GM18520 (cell line): ENCODE measurements around the gene EFTUD2.

Experiments
- ATAC-seq: cut with Tn5 transposase; IDR thresholded peaks from one replicate; pipeline ENCODE4 v1.9.1; 2021; ENCODE audit not compliant: unreplicated experiment

EFTUD2 gene

DNA sequence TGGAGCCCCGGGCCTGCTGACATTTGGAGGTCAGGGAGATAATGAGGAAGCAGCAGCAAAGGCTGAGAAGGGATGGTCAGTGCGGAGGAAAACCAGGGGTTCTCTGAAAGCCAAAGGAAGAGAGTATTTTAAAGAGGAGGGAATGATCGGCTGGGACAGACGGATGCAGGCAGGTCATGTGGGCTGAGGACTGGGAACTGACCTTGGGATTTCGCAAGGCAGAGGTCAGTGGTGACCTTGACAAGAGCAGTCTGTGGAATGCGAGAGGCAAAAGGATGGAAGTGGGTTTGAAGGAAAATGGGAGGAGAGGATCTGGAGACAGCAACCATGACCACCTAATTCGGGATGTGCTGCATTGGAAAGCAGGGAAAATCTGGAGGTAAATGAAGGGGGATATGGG, 10.2 kb downstream of the EFTUD2 start:
- ATAC-seq: no peak

DNA sequence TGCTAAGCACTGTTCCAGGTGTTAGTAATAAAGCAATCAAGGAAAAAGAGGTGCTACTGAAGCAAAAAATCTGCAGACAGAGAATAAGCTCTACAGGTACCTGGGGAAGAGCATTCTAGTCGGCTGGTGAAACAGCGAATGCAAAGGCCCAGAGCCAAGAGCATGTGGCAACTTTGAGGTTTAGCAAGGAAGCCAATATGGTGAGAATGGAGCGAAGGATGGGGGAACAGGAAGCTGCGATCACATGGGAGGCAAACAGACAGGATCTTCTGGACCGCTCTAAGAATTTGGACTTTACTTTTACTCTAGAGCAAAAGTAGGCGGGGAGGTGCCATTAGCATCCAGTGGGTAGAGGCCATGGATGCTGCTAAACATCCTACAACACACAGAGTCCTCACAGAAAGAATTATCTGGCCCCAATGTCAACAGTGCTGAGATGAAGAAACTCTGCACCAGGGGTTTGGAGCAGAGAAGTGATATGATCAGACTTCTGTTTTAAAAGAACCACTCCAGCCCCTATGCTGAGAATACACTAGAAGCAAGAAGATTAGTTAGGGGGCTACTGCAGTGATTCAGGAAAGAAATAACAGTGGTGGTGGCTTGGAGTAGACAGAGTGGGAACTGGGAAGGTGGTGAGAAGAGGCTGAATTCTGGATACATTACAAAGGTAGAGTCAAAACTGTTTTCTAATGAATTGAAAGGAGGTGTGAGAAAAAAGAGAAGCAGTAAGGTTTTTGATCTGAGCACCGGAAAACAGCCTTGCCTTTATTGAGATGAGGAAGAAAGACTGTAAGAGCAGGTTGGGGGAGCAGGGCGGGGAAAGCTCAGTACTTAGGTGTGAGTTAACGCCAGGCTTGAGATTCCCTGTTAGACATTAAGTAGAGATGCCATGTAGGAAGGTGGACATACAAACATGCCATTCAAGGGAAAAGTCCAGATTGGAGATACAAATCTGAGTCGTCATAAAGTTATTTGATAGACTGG, 11.0 kb downstream of the EFTUD2 start:
- ATAC-seq: no peak

DNA sequence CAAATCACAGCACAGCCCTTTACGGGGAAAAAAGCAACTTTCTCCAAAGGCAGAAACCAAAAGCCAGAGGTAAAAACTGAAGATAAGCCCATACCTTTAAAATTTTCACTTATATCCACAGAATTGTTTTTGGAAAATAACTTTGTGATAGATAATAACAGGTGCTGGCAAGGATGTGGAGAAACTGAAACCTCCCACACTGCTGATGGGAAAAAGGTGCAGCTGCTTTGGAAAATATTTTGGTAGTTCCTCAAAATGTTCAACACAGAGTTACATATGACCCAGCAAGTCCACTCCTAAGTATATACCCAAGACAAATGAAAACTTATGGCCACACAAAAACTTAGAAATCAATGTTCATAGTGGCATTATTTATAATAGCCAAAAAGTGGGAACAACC, 12.2 kb downstream of the EFTUD2 start:
- no peak for ATAC-seq

GRCh38 chr17:44884941-44885340, 14.3 kb downstream of the EFTUD2 start:
- ATAC-seq: no peak

DNA sequence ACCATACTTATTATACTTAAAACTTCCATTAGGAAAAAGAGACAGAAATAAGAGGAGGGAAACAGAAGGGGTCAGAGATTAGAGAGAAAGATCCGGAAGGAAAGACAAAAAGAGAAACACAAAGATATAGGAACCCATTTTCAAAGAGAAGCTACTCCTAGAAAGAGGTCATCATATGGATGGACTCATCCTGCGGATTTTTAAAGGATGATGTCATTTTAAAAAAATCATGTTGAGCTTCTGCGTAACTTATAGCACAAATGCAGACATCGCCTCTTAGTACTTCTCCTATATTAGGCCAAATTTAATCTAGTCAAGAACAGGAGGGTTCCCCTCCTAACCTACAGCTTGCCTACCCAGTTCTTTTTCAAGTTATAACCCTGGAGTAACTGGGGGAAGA, 18.1 kb downstream of the EFTUD2 start:
- ATAC-seq: no peak

- no peak for ATAC-seq
These were observed 19.2 kb downstream of the EFTUD2 start for GRCh38 chr17:44880062-44880461.

DNA sequence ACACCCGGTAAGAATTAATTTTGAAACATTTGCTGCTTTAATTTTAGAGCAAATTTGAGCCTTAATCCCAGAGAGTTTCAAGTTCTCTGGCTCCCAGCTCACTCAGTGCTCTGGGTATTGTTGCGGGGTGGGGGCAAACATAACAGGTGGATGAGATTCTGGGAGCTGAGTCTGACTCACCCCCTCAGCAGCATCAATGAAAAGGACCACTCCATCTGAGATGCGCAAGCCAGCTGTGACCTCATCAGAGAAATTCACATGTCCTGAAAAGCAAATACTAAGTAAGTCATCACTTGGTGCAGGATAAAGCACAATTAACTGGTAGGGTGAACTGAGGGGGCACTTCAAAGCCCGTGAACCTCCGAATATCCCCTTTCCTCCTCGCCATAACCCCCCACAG, 19.9 kb downstream of the EFTUD2 start:
- no peak for ATAC-seq

DNA sequence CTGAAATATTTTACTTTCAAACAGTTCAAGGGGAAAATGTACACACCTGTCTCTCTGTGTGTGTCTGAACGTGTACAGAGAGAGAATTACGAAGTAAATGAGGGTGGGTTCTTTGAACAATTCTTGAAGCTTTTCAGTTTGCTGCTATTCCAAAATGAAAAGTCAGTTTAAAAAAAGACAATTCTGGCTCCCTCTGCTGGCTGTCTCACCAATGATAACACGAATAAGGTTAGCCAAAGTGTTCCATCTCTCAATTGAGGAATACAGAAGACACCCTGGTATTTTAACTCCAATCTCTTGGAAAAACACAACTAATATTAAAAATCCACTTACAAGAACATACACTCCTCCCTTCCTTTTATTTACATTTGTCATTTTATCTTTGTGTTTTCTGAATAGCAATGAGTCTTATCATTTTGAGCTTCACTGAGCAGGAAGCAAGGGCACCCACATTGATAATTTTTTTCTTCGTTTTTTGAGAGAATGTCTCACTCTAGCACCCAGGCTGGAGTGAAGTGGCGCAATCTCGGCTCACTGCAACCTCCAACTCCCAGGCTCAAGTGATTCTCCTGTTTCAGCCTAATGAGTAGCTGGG, 20.5 kb downstream of the EFTUD2 start:
- ATAC-seq: no peak

DNA sequence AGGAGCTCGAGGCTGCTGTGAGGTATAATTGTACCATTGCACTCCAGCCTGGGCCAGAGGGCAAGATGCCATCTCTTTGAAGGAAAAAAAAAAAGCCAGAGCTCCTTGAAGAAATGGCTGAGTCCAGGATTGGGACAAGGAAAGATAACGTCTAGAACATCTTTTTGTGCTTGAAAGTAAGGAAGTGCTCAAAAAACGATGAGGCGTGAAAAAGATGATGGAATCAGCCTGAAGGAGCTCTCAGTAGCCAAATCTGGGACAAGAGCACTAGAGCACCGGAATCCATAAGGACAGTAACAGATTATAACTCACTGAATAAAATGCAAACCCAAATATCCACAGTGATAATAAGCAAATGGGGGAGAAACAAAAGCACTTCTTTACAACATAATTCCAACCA, 22.1 kb downstream of the EFTUD2 start:
- ATAC-seq: no peak

- no peak for ATAC-seq
These were observed 23.5 kb downstream of the EFTUD2 start for GRCh38 chr17:44875761-44876160.

DNA sequence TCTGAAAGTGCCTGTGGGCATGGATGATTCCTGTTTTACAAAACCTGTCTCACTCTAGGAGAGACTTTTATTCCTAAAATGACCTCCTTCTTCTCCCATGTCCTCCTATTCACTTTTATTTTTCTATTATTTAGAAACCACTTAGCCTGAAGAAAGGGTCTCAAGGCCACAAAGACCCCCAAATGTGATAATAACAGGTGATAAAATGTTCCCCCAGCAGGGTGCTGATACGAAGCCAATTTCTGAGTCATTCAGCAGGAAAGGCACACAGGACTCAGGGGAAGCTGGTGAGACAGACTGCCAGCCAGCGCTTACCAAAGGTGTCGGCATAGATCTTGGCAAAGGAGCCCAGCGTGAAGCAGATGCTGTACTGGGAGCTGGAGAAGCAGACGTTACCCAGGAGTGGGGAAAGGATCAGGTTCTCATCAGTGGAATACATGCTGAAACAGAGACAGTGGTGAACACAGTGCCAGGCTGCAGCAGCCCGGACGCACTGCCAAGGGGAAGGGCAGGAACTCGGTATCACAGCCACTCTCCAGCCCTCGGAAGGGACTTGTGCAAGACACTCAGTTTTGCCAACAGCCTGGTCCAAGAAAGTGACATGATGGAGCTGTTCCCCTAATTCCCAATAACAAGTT, 27.0 kb downstream of the EFTUD2 start:
- ATAC-seq: no peak

DNA sequence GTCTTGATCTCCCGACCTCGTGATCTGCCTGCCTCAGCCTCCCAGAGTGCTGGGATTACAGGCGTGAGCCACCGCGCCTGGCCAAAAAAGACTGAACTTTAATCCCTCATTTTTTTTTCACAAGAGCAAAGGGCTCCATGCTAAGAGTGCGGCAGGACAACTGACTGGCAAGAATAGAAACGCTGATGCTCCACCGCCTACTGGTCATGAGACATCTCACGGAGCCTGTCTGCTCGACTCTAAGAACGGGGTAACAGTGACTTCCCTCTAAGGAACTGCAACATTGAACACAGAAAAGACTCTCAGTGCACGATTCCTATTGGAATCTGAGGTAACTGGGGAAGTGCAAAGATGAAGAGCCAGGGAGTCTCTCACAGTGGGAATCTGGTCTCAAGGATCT, 27.7 kb downstream of the EFTUD2 start:
- ATAC-seq: no peak

DNA sequence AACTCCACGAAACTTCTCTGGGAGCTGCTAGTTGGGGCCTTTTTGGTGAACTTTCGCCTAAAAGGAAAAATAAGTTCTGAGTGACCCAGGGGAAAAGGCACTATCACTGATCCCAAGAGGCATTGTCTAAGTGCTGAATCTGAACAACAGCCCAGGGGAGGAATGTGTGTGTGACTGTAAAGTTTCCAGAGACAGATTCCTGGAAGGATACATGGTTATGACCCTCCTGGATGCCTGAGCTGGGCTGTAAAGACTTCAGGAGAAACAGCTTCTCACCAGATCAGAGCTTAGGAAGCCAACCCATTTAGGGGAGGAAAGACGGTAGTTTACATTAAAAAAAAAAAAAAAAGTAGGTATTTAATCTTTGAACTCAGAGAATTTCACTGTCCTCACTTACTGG, 31.4 kb downstream of the EFTUD2 start:
- ATAC-seq: no peak

DNA sequence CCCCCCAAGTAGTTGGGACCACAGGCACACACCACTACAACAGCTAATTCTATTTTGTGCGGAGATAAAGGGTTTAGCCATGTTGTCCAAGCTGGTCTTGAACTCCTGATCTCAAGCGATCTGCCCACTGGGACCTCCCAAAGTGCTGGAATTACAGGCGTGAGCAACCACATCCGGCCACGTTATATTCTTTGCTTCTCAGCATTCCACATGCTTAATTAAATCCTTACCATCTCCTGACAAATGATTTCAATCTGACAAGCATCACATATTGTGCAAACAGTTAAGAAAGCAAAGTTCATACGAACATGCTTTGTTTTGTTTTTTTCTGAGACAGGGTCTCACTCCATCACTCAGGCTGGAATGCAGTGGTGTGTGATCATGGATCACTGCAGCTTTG, 33.3 kb downstream of the EFTUD2 start:
- no peak for ATAC-seq

GRCh38 chr17:44865231-44865660, 34.0 kb downstream of the EFTUD2 start:
- ATAC-seq: no peak

DNA sequence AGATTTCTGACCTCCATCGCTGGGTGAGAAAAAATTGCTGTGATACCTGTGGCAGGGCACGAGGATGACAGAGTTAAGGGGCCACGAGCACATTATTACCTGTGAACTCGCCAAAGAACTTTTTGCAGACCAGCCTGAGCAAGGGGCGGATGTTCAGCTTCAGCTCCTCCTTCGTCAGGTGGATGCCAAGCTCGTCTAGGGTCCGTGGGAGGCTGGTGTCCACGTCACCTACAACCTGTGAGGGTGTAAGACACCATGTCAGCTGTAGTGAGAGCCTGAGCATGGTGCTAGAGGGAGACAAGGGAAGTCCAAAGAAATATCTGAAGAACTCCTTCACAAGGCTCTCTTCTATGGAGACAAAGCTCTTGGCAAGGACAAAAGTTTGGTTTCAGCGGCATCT, 34.4 kb downstream of the EFTUD2 start:
- ATAC-seq: no peak

- no peak for ATAC-seq
These were observed 36.0 kb downstream of the EFTUD2 start for GRCh38 chr17:44863061-44863918.

- ATAC-seq: no peak
These were observed 36.8 kb downstream of the EFTUD2 start for GRCh38 chr17:44862278-44862914.

DNA sequence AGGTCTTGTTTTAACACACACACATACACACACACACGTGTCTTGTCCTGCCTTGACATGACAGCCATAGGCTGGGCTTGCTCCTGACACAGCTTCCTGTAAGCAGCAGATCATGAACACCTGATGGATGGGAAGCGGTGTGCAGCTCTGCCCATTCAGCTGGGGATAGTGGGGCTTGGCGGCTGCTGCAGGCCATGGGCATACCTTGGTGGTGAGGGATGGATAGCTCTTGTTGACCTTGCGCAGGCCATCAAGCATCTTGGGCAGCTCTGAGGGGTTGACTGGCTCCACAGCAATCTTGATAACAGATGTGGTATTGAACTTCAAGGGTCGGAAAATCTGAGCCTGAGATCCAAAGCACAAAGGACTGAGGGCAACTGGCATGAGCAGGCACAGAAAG, 39.5 kb downstream of the EFTUD2 start:
- ATAC-seq: no peak

GRCh38 chr17:44854192-44854591, 45.1 kb downstream of the EFTUD2 start:
- no peak for ATAC-seq

DNA sequence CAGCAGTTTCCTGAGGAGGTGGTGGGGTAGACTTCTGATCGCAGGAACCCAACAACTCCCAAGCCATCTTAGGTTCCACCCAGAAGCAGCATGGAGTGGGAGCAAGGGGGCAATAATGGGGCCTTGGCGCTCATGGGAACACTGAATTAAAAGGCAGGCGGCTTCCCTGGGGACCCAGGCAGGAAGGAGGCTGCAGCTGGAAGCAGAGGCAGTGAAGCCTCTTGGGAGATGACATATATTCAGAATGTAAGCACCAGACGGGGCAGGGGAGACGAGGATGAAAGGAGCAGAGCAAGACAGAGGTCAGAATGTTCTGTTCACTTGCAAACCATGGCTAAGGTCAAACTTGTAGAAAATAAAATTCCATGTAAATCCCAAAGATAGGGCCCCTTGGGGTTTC, 48.6 kb downstream of the EFTUD2 start:
- ATAC-seq: no peak
